Measurements from ENCODE around the gene TNIP2.

Gene TNIP2

GRCh38 chr4:2755821-2756690 lies at the start of gene TNIP2:
Gene TNIP2, minus strand, starts transcription at chr4:2756336. Its CDS starts 47 bp downstream, at chr4:2756289.
- no peak for DNase-seq (ENCODE audit: low read depth, low spot score)

GRCh38 chr4:2804973-2805501 lies 48.9 kb upstream of the TNIP2 start:
- DNase-seq (ENCODE audit: low read depth, low spot score): no peak

- DNase-seq (ENCODE audit: low read depth, low spot score): no peak
Observed at GRCh38 chr4:2804449-2804972, 48.4 kb upstream of the TNIP2 start.

GRCh38 chr4:2803624-2804448 lies 47.7 kb upstream of the TNIP2 start:
- no peak for DNase-seq (ENCODE audit: low read depth, low spot score)

- no peak for DNase-seq (ENCODE audit: low read depth, low spot score)
Observed at GRCh38 chr4:2802618-2803531, 46.7 kb upstream of the TNIP2 start.

- DNase-seq (ENCODE audit: low read depth, low spot score): peak; percentile 87
Observed at GRCh38 chr4:2800691-2801596, 44.8 kb upstream of the TNIP2 start.

GRCh38 chr4:2799971-2800690 lies 44.0 kb upstream of the TNIP2 start:
- no peak for DNase-seq (ENCODE audit: low read depth, low spot score)

GRCh38 chr4:2799224-2799911 lies 43.2 kb upstream of the TNIP2 start:
- no peak for DNase-seq (ENCODE audit: low read depth, low spot score)

- DNase-seq (ENCODE audit: low read depth, low spot score): no peak
Observed at GRCh38 chr4:2798399-2799223, 42.5 kb upstream of the TNIP2 start.

- DNase-seq (ENCODE audit: low read depth, low spot score): no peak
Observed at GRCh38 chr4:2797545-2798305, 41.6 kb upstream of the TNIP2 start.

- DNase-seq (ENCODE audit: low read depth, low spot score): no peak
Observed at GRCh38 chr4:2796849-2797544, 40.9 kb upstream of the TNIP2 start.

- peak; percentile 56 for DNase-seq (ENCODE audit: low read depth, low spot score)
Observed at GRCh38 chr4:2795893-2796848, 40.0 kb upstream of the TNIP2 start.

- no peak for DNase-seq (ENCODE audit: low read depth, low spot score)
Observed at GRCh38 chr4:2795300-2795892, 39.3 kb upstream of the TNIP2 start.

GRCh38 chr4:2794486-2795299 lies 38.6 kb upstream of the TNIP2 start:
- no peak for DNase-seq (ENCODE audit: low read depth, low spot score)

Data from smooth muscle cell of the brain vasculature (primary cell).